GM18867 (cell line): Measurements from ENCODE around the gene RUNX2.
A peak's percentile ranks its signal among the peaks of the same experiment; 100 is the strongest.
"Not testable (repeated sequence)": the region's sequence is repeated elsewhere in the genome, so short reads cannot be mapped to it uniquely, and the experiment has no call there.

ENCODE experiments used
- ATAC-seq: cut with Tn5 transposase; IDR thresholded peaks from one replicate; pipeline ENCODE4 v1.9.1; 2021; ENCODE audit warnings: mild to moderate bottlenecking, moderate library complexity; ENCODE audit not compliant: unreplicated experiment

The RUNX2 gene

GRCh38 chr6:45658958-45659357 is 330.8 kb downstream of the RUNX2 start:
- ATAC-seq: peak; percentile 62

- ATAC-seq: no peak
Observed at GRCh38 chr6:45661661-45662060, 333.5 kb downstream of the RUNX2 start.

- ATAC-seq: peak; percentile 59
Observed at GRCh38 chr6:45663251-45664221, 335.4 kb downstream of the RUNX2 start.

- ATAC-seq: no peak
Observed at GRCh38 chr6:45664707-45665106, 336.6 kb downstream of the RUNX2 start.

- no peak for ATAC-seq
Observed at GRCh38 chr6:45665859-45666258, 337.7 kb downstream of the RUNX2 start.

- no peak for ATAC-seq
Observed at GRCh38 chr6:45666846-45667245, 338.7 kb downstream of the RUNX2 start.

- ATAC-seq: no peak
Observed at GRCh38 chr6:45667300-45667699, 339.2 kb downstream of the RUNX2 start.

GRCh38 chr6:45667766-45668165 is 339.6 kb downstream of the RUNX2 start:
- no peak for ATAC-seq

- ATAC-seq: no peak
Observed at GRCh38 chr6:45668705-45669104, 340.6 kb downstream of the RUNX2 start.

- ATAC-seq: not testable (repeated sequence)
Observed at GRCh38 chr6:45673167-45673566, 345.0 kb downstream of the RUNX2 start.

- ATAC-seq: not testable (repeated sequence)
Observed at GRCh38 chr6:45675166-45675565, 347.0 kb downstream of the RUNX2 start.

GRCh38 chr6:45675634-45676033 is 347.5 kb downstream of the RUNX2 start:
- no peak for ATAC-seq

- ATAC-seq: no peak
Observed at GRCh38 chr6:45676380-45676779, 348.2 kb downstream of the RUNX2 start.

- peak; percentile 63 for ATAC-seq
Observed at GRCh38 chr6:45677381-45678284, 349.5 kb downstream of the RUNX2 start.

GRCh38 chr6:45678285-45678607 is 350.1 kb downstream of the RUNX2 start:
- ATAC-seq: no peak

GRCh38 chr6:45679163-45679562 is 351.0 kb downstream of the RUNX2 start:
- no peak for ATAC-seq

- ATAC-seq: no peak
Observed at GRCh38 chr6:45679631-45680030, 351.5 kb downstream of the RUNX2 start.

GRCh38 chr6:45681860-45682511 is 353.9 kb downstream of the RUNX2 start:
- peak; percentile 91 for ATAC-seq

- ATAC-seq: no peak
Observed at GRCh38 chr6:45684476-45684875, 356.3 kb downstream of the RUNX2 start.

GRCh38 chr6:45685076-45685475 is 356.9 kb downstream of the RUNX2 start:
- ATAC-seq: no peak
